Left cardiac atrium (tissue), 4 donors: ENCODE measurements around the gene ERC2. TPM values are rescaled to one million over a fixed set of nuclear protein-coding genes. Genes with fewer than 3 reads are reported as not detected.
"Not testable (repeated sequence)": the region's sequence is repeated elsewhere in the genome, so short reads cannot be mapped to it uniquely, and the experiment has no call there.

Experiments used
- ATAC-seq, 2 donors: fragments of 200-7000 bp; cut with Tn5 transposase; one replicate each; pipeline ENCODE4 v1.9.1; 2020; ENCODE audit warnings: mild to moderate bottlenecking in 2 of 2, moderate library complexity in 2 of 2
- DNase-seq: peaks from one replicate; pipeline ENCODE4 v3.0.0-alpha.2; 2020
- intact Hi-C, 2 donors: fragments of 100-400 bp; cut with DNase I; formaldehyde crosslinking; loops; one replicate each; pipeline versions ENCODE4 v1.14.1 to v1.15.1; 2022 to 2023
- total RNA-seq, 2 donors: library from RNA; stranded (reverse); fragmentation: NEBNext Ultra II Directional; extraction: Animal tissue kit (Norgen Biotek cat#: 25700); gene quantifications; one replicate each; pipeline ENCODE4 v1.2.1, GENCODE V29; 2021
- donor health status: DM: no; HTN: yes; CAD: no.
- donor health status: DM: no; HTN: yes; CAD: no; lungs with severe emphysema.
- donor health status: DM: yes; HTN: yes; CAD: no.
- donor health status: Dilated cardiomyopathy.

The ERC2 gene
- total RNA-seq, 2 donors from 2014 or later: 2.6 to 3.6 TPM

GRCh38 chr3:56282341-56282740 lies 185.9 kb downstream of the ERC2 start:
- intact Hi-C loops: no loop called here
- ATAC-seq (no peak), DNase-seq (no peak)

GRCh38 chr3:56277236-56277635 lies 191.0 kb downstream of the ERC2 start:
- intact Hi-C loops: no loop called here
- ATAC-seq (no peak), DNase-seq (no peak)

- intact Hi-C loops: no loop called here
- ATAC-seq (peak in 1 of 2 donors; percentile 82), DNase-seq (no peak)
Measured at GRCh38 chr3:56275120-56275519, 193.1 kb downstream of the ERC2 start.

DNA sequence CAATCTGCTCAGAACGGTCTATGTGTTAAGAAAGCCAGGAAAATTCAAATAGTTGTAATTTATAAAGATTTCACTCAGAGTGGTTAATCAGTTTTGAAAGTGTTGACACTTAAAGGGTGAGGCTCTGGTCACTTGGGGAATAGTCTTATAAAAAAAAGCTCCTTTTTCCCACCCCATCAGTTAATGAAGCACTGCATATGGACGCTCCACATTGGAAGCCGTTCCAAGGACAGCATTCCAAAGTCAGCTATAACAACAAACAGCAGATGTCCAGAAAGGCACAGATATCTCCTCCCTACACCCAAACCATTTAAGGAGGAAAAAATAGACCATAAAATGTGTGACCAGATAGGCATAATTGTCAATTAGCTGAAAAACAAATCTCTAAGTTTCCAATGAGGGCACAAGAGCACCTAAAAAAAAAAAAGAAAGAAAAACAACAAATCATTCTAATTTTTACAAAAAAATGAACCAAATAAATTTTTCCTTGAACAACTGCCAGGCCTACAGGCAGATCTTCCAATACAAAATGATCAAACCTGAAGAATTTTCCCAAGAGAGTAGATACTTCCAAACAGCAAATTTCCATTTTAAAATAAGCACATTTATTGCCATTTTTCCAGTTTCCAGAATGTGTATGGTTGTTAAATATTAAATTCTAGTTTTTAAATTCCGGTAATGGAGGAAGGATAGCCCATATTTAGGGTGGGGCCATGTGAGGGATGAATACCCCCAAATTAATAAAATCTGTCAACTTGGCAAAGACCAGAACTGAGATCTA lies 198.3 kb downstream of the ERC2 start:
- DNase-seq: no peak
- intact Hi-C loops: no loop called here

GRCh38 chr3:56268616-56269383 lies 199.5 kb downstream of the ERC2 start:
- DNase-seq: no peak
- intact Hi-C loops: no loop called here
- ATAC-seq: no peak

More for the DNA sequence above, 198.3 kb downstream of the ERC2 start:
- ATAC-seq: peak in 1 of 2 donors; percentile 79

DNA sequence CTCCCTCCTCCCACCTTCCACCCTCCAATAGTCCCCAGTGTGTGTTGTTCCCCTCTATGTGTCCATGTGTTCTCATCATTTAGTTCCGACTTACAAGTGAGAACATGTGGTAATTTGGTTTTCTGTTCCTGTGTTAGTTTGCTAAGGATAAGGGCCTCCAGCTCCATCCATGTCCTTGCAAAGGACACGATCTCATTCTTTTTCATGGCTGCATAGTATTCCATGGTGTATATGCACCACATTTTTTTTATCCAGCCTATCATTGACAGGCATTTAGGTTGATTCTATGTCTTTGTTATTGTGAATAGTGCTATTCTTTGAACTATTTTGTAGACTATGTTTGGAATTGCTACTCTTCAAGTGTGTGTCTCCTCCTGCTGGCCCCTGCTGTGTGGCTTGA lies 206.4 kb downstream of the ERC2 start:
- ATAC-seq, DNase-seq, intact Hi-C loops: not testable (repeated sequence)

DNA sequence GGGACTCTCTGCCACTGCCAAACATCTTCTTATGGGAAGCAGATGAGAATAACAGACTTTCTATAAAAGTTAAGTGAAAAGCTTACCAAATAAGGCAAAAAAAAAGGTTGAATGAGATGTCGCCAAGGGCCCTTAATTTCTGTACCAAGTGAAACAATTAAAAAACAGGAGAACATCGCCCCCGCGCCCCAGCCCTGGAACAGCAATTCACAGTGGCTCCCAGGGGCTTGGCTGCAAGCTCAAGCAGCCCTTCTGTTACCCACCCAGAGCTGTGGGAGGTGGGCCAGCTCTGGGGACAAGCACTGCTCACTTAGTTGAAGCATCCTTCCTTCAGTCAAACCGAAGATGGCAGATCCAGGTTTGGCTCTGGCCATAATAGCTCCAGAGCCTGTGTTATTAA lies 208.0 kb downstream of the ERC2 start:
- DNase-seq (no peak), ATAC-seq (no peak)
- intact Hi-C loops: no loop called here

DNA sequence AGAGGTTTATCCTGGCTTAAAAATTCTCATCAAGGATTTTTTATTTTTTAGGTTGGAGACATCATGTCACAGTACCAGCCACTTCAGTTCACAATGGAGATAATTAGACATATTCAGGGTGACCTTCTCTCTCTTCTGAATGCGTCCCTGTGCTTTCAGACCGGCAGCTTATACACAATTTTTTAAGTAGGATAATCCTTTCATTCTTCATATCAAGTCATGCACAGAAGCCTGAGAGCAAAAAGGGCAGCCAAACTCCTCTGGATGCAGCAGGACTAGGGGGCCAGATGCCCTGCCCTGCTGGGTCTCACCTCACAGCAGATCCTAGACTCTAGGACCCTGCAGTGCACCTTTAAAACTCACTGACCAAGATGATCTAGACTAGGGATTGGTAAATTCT lies 210.4 kb downstream of the ERC2 start:
- no peak for DNase-seq
- ATAC-seq: no peak
- intact Hi-C loops: no loop called here

DNA sequence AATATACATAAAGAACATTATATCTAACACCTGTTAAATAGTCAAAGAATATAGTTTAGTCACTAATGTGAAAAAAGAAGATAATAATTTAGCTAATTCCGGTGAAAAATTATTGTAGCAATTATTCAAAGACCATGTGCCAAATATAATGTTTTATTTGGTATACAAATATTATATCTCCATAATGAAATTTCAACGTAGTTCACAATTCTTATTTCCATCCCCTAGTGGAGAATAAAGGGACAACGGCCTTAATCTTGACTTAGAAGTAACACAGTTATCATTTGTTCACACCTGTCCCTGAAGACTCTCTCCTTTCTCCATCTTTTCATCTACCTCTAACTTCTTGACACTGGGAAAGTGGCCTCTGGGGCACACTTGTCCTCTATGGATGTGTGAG lies 213.4 kb downstream of the ERC2 start:
- intact Hi-C loops: loop anchor here (5.0 kb wide), 1 partner anchor 773 kb away; no protein-coding TSS in a partner anchor
- DNase-seq (no peak), ATAC-seq (no peak)

GRCh38 chr3:56253941-56254665 lies 214.2 kb downstream of the ERC2 start:
- no peak for ATAC-seq
- intact Hi-C loops: loop anchor here (5.0 kb wide), 1 partner anchor 772 kb away; no protein-coding TSS in a partner anchor
- no peak for DNase-seq

DNA sequence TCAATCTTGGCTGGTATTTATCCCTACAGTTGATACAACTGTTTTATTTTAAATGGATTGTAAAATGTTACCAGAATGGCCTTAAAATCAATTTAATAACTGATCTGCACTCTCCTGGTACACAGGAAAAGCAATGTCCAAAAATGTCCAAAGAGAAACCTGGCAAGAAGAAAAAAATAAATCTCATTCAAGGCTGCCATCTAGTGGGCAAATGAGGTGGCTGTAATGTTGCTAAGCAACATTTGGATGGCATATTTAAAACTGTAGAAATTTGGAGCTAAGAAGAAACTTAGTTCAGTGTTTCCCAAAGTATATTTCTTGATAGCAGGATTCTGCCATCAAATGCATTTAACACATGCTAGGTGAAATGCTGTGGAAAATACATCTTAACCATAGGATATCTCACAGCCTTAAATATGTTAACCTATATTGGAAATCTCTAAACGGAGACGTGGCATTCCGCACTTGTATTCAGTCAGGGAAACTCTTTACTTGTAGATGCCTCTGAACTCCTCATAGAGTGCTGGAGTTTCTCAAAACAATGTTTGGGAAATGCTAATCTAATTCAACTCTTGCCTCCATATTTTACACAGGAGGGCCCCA lies 216.8 kb downstream of the ERC2 start:
- DNase-seq: no peak
- peak; percentile 49 to 65 for ATAC-seq
- intact Hi-C loops: loop anchor here (5.0 kb wide), 1 partner anchor 769 kb away; no protein-coding TSS in a partner anchor

- DNase-seq (no peak), ATAC-seq (no peak)
- intact Hi-C loops: no loop called here
Measured at GRCh38 chr3:56248021-56248420, 220.2 kb downstream of the ERC2 start.

DNA sequence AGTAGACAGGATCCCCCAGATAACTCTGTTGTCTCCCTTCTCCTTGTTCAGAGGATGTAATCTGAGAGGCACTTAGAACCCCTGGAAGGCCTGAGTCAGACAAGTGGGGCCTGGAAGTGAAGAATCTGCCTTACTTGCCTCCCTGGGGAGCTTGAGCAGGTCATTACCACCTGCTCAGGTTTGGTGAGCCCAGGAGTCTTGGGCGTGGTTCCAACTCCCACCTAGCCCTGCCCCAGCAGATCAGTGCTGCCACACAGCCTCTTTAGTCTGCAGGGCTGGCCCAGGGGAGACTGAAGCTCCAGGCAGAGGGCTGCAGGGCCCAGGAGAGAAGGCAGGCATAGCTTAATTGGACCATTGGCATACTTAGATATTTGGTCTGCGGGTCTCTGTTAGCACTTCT lies 230.0 kb downstream of the ERC2 start:
- no peak for DNase-seq
- no peak for ATAC-seq
- intact Hi-C loops: no loop called here

DNA sequence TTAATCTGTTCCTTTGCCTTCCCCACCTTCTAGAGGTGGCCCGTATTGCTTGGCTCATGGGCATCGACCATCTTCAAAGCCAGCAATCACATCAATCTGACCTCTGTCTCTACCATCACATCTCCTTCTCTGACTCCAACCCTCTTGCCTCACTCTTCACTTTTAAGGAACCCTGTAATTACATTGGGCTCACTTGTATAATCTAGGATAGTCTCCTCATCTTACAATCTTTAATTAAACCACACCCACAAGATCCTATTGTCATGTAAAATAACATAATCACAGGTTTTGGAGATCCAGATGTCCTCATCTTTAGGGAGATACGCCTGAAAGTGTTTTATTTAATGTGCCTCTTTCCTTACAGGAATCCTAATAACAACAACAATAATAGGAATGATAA lies 234.5 kb downstream of the ERC2 start:
- intact Hi-C loops: no loop called here
- DNase-seq (no peak), ATAC-seq (no peak)

DNA sequence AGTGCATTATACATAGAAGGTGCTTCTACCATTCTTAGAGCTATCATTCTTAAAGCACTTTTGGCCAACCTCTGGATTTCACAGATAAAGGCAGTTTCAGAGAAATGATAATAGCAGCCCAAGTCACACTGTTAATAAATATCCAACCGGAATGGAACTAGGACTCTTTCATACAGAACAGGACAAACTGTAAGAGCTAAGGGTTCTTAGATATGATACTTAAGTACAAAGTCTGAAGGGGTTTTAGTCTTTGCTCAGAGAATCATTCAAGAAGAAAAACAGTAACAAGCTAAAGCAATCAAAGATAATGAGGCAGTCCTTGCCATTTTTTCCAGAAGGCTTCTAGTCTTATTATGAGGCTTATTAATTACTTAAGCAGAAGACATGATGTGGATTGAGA lies 239.0 kb downstream of the ERC2 start:
- DNase-seq (no peak), ATAC-seq (no peak)
- intact Hi-C loops: no loop called here

DNA sequence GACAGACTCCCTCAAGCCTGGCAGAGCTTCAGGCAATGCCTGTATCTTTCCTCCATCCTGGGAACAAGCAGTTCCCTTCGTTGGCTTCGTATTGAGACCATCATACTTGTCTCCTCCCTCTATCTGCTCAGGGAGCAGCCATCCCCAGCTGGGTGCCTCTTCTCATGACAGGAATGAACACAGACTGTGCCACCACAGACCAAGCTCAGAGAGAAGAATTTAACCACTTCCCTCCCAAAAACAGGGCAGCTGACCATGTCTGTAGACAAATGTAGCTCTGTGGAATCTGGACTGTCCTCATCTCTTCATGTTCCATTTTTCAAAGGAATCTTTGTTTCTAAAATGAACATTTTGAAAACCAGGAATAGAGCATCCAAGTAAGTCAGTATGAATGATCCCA lies 245.4 kb downstream of the ERC2 start:
- intact Hi-C loops: no loop called here
- DNase-seq (no peak), ATAC-seq (no peak)

DNA sequence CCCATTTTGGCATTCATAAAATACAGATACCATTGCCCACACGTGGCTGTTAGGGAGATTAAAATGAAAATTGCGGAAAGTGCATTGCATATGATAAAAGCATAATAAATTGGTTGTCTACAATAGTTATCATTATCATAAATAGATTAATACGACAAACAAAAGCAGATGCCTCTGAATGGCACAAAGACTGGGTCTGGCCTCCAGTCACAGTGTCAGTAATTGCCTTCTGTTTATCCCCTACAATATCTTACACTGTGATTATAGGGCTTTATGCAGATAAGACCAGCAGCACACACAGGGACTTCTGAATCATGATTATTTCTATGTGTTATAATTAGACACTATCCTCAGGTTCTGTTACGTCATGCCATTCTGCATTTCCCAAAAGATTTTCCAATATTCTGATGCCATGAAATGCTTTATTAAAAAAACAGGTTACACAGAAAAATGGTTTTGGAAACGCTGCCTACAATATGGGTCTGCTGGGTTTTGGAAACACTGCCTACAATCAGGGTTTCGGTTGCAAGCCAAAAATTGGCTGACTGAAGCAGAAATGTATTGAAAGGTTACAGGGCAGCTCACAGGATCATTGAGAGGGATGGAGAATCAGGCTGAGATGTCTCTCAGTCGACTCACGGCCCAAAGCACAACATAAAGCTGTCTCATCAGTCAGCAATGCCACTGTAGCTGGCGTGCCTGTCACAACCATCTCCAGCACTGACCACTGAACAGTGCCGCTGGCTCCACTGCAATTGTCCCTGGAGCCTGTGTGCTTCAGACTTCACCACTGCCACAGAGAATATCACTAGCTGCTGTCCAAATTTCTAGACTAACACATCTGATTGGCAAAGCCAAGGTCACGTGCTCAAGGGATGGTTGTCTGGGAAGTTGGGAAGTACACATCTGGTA lies 248.1 kb downstream of the ERC2 start:
- intact Hi-C loops: no loop called here
- ATAC-seq (no peak), DNase-seq (no peak)

GRCh38 chr3:56209982-56210751 lies 258.1 kb downstream of the ERC2 start:
- ATAC-seq (no peak), DNase-seq (no peak)
- intact Hi-C loops: no loop called here
